HL-60/S4 (cell line): ENCODE results near the gene TMPRSS6.

Experiments used
- in situ Hi-C: fragments of 300-500 bp; cut with MboI; formaldehyde crosslinking; loops from 2 replicates; pipeline ENCODE4 v1.14.3; 2022; ENCODE audit warnings: low sequenced_read_pairs

The TMPRSS6 gene

GRCh38 chr22:37018086-37018814, 91.3 kb downstream of the TMPRSS6 start:
- in situ Hi-C loops, result loop anchor here (25.0 kb wide), 1 partner anchor 481 kb away; the partner anchor contains the start of gene EIF3D

GRCh38 chr22:37017356-37017755, 92.2 kb downstream of the TMPRSS6 start:
- in situ Hi-C loops, result loop anchor here (25.0 kb wide), 1 partner anchor 480 kb away; the partner anchor contains the start of gene EIF3D

GRCh38 chr22:37016134-37016910, 93.2 kb downstream of the TMPRSS6 start:
- in situ Hi-C loops, result loop anchor here (25.0 kb wide), 1 partner anchor 479 kb away; the partner anchor contains the start of gene EIF3D

- in situ Hi-C loops, result loop anchor here (25.0 kb wide), 1 partner anchor 478 kb away; the partner anchor contains the start of gene EIF3D
These were observed 94.0 kb downstream of the TMPRSS6 start for GRCh38 chr22:37015587-37015878.
